ENCODE data around the gene GTPBP6. TPM values are rescaled to one million over a fixed set of nuclear protein-coding genes. Genes with fewer than 3 reads are reported as not detected.
"Not testable (repeated sequence)": the region's sequence is repeated elsewhere in the genome, so short reads cannot be mapped to it uniquely, and the experiment has no call there.

The GTPBP6 gene
- total RNA-seq, 1 donor: 28.8 TPM

- DNase-seq (ENCODE audit: low read depth): no peak
- no peak overlapping the region for H3K4me3 ChIP-seq (ENCODE audit: low read depth, low read length)
- no peak for TF ChIP-seq CTCF (IDR thresholded peaks at IDR 0.05; ENCODE audit: insufficient read depth, low read length)
Measured at GRCh38 chrX:356385-357034, 37.9 kb upstream of the GTPBP6 start.

GRCh38 chrX:355329-356050, 36.9 kb upstream of the GTPBP6 start:
- no peak for DNase-seq (ENCODE audit: low read depth)
- no peak overlapping the region for H3K4me3 ChIP-seq (ENCODE audit: low read depth, low read length)
- no peak for TF ChIP-seq CTCF (IDR thresholded peaks at IDR 0.05; ENCODE audit: insufficient read depth, low read length)

- DNase-seq (ENCODE audit: low read depth): no peak
Measured at GRCh38 chrX:353566-354535, 35.3 kb upstream of the GTPBP6 start.

GRCh38 chrX:352582-353314, 34.2 kb upstream of the GTPBP6 start:
- no peak for DNase-seq (ENCODE audit: low read depth)
- H3K4me3 ChIP-seq (ENCODE audit: low read depth, low read length): no peak overlapping the region
- TF ChIP-seq CTCF (IDR thresholded peaks at IDR 0.05; ENCODE audit: insufficient read depth, low read length): no peak

More at GRCh38 chrX:353566-354535, 35.3 kb upstream of the GTPBP6 start:
- H3K4me3 ChIP-seq (ENCODE audit: low read depth, low read length): no peak overlapping the region
- no peak for TF ChIP-seq CTCF (IDR thresholded peaks at IDR 0.05; ENCODE audit: insufficient read depth, low read length)

- TF ChIP-seq CTCF (IDR thresholded peaks at IDR 0.05; ENCODE audit: insufficient read depth, low read length): no peak
- no peak overlapping the region for H3K4me3 ChIP-seq (ENCODE audit: low read depth, low read length)
- DNase-seq (ENCODE audit: low read depth): no peak
Measured at GRCh38 chrX:352181-352580, 33.6 kb upstream of the GTPBP6 start.

- no peak for DNase-seq (ENCODE audit: low read depth)
- H3K4me3 ChIP-seq (ENCODE audit: low read depth, low read length): no peak overlapping the region
- no peak for TF ChIP-seq CTCF (IDR thresholded peaks at IDR 0.05; ENCODE audit: insufficient read depth, low read length)
Measured at GRCh38 chrX:351736-352135, 33.1 kb upstream of the GTPBP6 start.

- not testable (repeated sequence) for H3K4me3 ChIP-seq (ENCODE audit: low read depth, low read length); DNase-seq (ENCODE audit: low read depth)
Measured at GRCh38 chrX:351324-351641, 32.7 kb upstream of the GTPBP6 start.
